NCI-H2081 (cell line): ENCODE measurements around the gene TCP11.
A peak's percentile ranks its signal among the peaks of the same experiment; 100 is the strongest.

Experiments
- DNase-seq, 2 experiments: peaks; one replicate each; lab custom pipeline; 2025; lab: John Stamatoyannopoulos, UW

The TCP11 gene

GRCh38 chr6:35173044-35173426 is 31.9 kb upstream of the TCP11 start:
- DNase-seq, result no peak

DNA sequence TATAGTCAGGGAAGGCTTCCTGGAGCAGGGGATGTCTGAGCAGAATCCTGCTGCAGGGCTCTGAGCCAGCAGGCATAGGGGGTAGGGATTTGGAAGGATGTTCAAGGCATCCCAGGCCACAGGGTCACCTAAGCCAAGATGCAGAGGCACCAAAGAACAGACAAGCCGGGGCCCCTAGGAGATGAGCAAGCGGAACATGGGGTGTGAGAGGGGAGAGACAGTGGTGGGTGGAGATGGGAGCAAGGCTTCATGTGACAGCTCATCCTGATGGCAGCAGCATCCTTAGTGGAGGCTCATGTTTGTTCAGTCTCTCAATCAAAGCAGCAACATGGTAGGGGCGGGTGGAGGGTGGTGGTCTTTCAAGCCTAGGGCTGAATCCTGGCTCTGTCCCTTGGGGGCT is 29.8 kb upstream of the TCP11 start:
- DNase-seq, result no peak

- DNase-seq, result no peak
Measured at GRCh38 chr6:35170166-35170565, 29.0 kb upstream of the TCP11 start.

DNA sequence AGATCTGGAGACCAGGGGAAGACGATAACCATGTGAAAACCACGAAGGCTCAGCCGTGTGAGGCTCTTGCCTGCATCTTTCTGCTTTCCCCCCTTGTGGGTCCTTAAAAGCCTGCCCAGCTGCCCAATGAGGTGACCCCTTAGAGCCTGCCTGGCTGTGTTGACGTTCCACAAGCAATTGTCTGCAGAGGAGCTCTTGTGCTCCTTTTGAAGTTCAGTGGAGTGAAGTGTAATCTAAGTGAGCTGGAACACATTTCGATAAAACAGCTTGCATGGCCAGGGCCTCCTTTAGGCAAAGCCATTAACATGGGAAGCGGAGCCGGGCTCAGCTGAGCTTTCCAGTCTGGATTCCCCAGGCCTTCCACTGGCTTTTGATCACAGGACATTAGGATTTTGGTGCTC is 27.3 kb upstream of the TCP11 start:
- no peak for DNase-seq

DNA sequence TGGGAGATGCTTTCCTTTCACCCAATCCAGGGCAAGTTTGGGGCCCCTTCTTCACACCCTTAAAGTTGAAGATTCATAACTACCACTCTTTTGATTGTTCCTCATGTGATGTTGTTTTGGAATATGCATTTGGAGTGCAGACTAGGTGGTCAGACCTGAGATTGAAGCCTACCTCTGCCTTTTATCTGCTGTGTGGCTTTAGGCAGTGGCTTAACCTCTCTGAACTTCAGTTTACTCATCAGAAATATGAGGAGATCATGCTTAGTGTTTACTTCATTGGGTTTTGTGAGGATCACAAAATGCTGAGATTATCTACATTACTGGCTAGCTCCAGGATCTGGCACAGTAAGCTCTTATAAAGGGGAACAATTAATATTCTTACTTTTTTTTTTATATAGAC is 26.4 kb upstream of the TCP11 start:
- DNase-seq, result no peak

- DNase-seq, result peak in 1 of 2 experiments; percentile 48
Measured at GRCh38 chr6:35166520-35166919, 25.4 kb upstream of the TCP11 start.

- no peak for DNase-seq
Measured at GRCh38 chr6:35166116-35166515, 25.0 kb upstream of the TCP11 start.

- peak; percentile 17 to 54 for DNase-seq
Measured at GRCh38 chr6:35165630-35166071, 24.5 kb upstream of the TCP11 start.

DNA sequence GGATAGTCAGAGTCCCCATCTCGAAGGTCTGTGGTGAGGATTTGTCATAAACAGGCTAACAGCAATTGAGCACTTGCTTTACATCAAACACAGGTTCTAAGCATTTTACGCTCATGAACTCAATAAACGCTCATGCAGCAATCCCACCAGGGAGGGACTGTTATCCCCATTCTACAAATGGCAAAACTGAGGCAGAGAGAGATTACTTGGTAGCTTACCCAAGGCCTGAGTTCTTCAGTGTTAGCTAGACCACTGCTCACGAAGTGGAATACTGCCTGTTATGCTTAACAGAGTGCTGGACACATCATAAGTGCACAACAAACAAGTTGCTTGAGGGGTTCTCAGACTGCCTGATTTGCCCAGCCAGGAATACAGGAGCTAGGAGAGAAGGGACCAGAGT is 23.7 kb upstream of the TCP11 start:
- DNase-seq, result no peak

DNA sequence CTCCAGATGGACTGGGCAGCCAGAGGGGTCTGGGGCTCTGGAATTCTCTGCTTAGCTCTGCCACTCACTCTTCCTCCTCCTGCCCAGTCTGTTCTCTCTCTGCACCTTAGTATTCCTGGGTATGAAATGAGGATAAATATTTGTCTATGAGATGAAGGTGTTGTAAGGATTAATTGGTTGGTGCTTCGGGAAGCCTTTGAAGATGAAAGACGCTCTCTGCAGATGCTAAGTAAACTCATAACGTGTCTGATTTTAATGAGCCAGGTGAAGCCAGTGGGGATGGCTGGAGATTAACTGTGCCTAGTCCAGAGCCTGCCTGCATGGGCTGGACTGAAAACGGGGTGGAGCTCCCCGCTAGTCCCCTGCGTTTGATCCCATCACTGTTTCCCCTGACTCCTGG is 23.1 kb upstream of the TCP11 start:
- DNase-seq, result no peak

DNA sequence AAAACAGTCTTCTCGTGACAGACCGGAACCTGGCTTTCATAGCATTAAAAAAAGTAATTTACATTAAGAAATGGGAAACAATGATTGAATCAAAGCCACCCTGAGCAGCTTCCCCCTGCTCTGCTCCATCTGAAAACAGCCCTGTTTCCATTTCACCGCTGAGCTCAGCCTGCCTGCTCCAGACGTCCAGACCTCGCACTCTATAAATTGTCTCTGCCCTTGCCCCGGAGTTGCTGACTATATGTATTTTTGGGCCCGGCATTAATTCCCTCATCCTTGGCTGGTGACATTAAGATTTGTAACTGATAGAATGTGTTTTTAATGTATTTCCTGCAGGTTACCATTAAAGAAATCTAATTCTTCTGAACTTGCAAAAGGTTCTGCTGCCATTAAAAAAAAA is 22.7 kb upstream of the TCP11 start:
- no peak for DNase-seq

- no peak for DNase-seq
Measured at GRCh38 chr6:35161776-35162607, 20.9 kb upstream of the TCP11 start.

GRCh38 chr6:35161266-35161665 is 20.1 kb upstream of the TCP11 start:
- no peak for DNase-seq

DNA sequence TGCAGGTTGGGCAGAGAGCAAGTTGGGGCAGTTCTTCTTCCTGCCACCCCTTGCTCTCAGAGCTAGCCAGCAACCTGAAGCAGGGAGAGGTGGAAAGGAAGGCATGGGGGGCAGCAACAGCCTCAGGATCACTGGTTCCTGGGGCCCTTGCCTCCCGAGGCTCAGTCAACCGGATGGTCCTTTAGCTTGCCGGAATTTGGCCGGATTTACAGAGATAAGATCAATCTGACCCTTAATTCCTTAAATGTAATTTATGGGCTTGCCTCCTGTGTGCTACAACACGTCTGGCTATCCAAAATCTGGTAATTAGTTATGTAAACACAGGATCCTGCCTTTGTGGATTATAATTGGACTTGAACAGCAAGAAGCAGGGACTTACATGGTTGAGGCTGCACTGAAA is 19.5 kb upstream of the TCP11 start:
- DNase-seq, result peak in 1 of 2 experiments; percentile 14

DNA sequence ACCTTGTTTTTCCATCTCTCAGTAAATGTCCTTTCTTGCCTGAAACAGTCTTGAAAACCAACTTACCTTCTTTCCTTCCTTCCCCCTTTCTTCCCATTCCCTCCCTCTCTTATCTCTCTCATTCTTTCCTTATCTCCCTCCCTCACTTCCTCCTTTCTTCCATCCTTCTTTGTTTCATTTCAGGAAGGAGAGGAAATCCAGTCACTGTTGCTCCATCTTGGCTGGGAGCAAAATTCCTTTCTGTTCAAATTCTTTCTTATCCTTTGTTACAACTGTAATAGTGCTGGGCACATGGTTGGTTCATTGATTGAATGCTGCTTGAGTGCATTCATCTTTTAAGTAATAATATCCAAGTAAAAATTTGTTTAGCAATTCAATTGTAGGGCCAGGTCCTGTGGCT is 17.4 kb upstream of the TCP11 start:
- DNase-seq, result no peak

DNA sequence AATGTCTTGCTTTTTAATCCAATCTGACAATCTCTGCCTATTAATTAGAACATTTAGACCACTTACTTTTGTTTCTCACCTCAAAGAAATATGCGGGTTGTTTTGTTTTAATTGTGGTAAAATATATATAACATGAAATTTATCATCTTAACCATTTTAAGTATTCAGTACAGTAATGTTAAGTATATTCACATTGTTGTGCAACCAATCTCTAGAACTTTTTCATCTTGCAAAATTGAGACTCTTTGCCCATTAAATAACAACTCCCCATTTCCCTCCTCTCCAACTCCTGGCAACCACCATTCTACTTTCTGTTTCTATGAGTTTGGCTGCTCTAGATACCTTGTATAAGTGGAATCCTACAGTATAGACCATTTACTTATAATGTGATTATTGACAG is 13.8 kb upstream of the TCP11 start:
- DNase-seq, result no peak

DNA sequence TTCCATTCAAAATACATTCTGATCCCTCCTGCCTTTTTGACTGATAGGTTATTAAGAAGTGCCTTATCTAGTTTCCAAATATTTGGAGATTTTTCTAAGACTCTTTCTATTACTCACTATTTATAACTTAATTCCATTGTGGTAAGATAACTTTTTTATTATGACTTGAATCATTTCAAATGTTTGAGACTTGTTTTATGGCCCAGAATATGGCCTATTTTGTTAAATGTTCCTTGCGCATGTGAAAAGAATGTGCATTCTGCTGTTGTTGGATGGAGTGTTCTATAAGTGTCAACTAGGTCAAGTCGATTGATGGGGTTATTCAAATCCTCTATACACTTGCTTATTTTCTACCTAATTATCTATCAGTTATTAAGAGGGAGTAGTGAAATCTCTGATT is 13.1 kb upstream of the TCP11 start:
- DNase-seq, result no peak

DNA sequence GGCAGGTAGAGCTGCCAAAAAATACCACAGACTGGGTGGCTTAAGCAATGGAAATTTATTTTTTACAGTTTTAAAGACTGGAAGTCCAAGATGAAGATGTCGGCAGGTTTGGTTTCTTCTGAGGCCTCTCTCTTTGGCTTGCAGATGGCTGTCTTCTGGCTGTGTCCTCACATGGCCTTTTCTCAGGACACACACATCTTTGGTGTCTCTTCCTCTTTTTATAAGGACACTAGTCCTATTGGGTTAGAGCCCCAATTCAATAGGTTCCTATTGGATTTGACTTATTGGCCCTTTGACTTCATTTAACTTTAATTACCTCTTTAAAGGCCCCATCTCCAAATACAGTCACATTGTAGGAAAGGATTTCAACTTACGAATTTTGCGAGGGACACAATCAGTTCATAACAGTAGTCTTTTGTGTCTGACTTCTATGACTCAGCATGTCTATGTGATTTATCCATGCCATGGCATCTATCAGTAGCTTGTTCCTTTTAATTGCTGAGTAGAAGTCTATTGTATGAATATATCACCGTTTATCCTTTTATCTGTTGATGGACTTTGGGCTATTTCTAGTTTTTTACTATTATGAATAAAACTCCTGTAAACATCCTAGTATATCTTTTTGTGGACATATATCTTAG is 11.0 kb upstream of the TCP11 start:
- DNase-seq, result no peak

- DNase-seq, result no peak
Measured at GRCh38 chr6:35151466-35151865, 10.3 kb upstream of the TCP11 start.

- no peak for DNase-seq
Measured at GRCh38 chr6:35149891-35150566, 8.9 kb upstream of the TCP11 start.

GRCh38 chr6:35148167-35148741 is 7.1 kb upstream of the TCP11 start:
- DNase-seq, result no peak

- no peak for DNase-seq
Measured at GRCh38 chr6:35147486-35147885, 6.3 kb upstream of the TCP11 start.

DNA sequence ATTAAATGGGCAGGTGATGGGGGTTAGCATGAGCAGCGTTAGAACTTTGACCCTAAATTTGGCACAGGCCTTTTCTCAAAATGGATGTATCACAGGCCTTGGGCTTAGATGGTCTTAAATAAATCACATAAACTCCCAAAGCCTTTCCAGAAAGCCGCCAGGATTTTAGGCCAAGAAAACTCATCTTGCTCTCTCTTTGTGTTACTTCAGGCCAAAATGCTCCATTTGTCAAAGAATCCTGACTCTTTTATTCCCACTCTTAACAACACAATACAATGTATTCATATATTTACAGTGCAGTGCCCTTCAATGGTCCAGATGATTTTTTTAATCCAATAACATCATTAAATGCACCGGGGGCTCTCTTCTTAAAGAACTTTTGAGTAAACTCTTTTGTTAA is 5.9 kb upstream of the TCP11 start:
- DNase-seq, result no peak
